Fibroblast of lung (primary cell): ENCODE results near the gene GIGYF1. TPM values are rescaled to one million over a fixed set of nuclear protein-coding genes. Genes with fewer than 3 reads are reported as not detected.

Experiments used
- DNase-seq, 2 donors: peaks; one replicate each; pipeline versions ENCODE4 v3.0.0 to v3.0.0-alpha.2; 2010; ENCODE audit warnings: low read depth in 2 of 2
- H2AFZ ChIP-seq: 2 replicates; pipeline ENCODE4 v1.5.1; 2012; ENCODE audit warnings: low read length, control low read depth, inconsistent platforms
- H3K27ac ChIP-seq: 2 replicates; pipeline ENCODE4 v1.5.1; 2011; ENCODE audit warnings: low read length, control low read depth; ENCODE audit not compliant: insufficient read depth
- H3K27me3 ChIP-seq: 2 replicates; pipeline ENCODE4 v1.5.1; 2011; ENCODE audit warnings: mild to moderate bottlenecking, low read length; ENCODE audit not compliant: control insufficient read depth, insufficient read depth
- H3K36me3 ChIP-seq: 2 replicates; pipeline ENCODE4 v1.5.1; 2011; ENCODE audit warnings: low read length; ENCODE audit not compliant: control insufficient read depth, insufficient read depth
- H3K4me1 ChIP-seq: 2 replicates; pipeline ENCODE4 v1.5.1; 2011; ENCODE audit warnings: low read length; ENCODE audit not compliant: control insufficient read depth, insufficient read depth; ENCODE audit errors: extremely low read depth
- H3K4me2 ChIP-seq: 2 replicates; pipeline ENCODE4 v1.5.1; 2011; ENCODE audit warnings: low read length, control low read depth; ENCODE audit not compliant: insufficient read depth; ENCODE audit errors: extremely low read depth
- H3K4me3 ChIP-seq, 4 experiments: fragments of 200-600 bp in 1 of 4; sonication (generic) in 1 of 4; replicated peaks in 1 of 4; 2 replicates each; pipeline ENCODE4 v1.5.1; 2011 to 2016; ENCODE audit warnings: low read length in 4 of 4, low read depth in 3 of 4, mild to moderate bottlenecking in 3 of 4, control low read depth in 2 of 4, inconsistent platforms in 1 of 4, mixed read lengths in 1 of 4; ENCODE audit not compliant: insufficient read depth in 1 of 4; ENCODE audit errors: control extremely low read depth in 1 of 4
- H3K79me2 ChIP-seq: 2 replicates; pipeline ENCODE4 v1.5.1; 2012; ENCODE audit warnings: mild to moderate bottlenecking, low read length, inconsistent platforms; ENCODE audit not compliant: control insufficient read depth, insufficient read depth
- H3K9ac ChIP-seq: 2 replicates; pipeline ENCODE4 v1.5.1; 2011; ENCODE audit warnings: mild to moderate bottlenecking, low read length, control low read depth; ENCODE audit not compliant: insufficient read depth
- H3K9me3 ChIP-seq: 2 replicates; pipeline ENCODE4 v1.5.1; 2012; ENCODE audit warnings: low read depth, low read length; ENCODE audit not compliant: control insufficient read depth, insufficient read depth
- H4K20me1 ChIP-seq: 2 replicates; pipeline ENCODE4 v1.5.1; 2011; ENCODE audit warnings: low read length; ENCODE audit not compliant: control insufficient read depth, insufficient read depth; ENCODE audit errors: extremely low read depth
- EZH2 ChIP-seq: IDR thresholded peaks from 2 replicates; pipeline ENCODE4 v1.5.1; 2012; ENCODE audit warnings: low read length, control low read depth, mild to moderate bottlenecking; ENCODE audit errors: missing control alignments
- polyA plus RNA-seq, 2 donors: library from polyadenylated mRNA; depleted of rRNA in 1 of 2; stranded (reverse) in 1 of 2; unstranded in 1 of 2; fragments of >200 nt; gene quantifications; 2 replicates each; pipeline ENCODE4 v1.2.1, GENCODE V29; 2011 to 2012; ENCODE audit warnings: missing spikeins in 1 of 2
- total RNA-seq: library from RNA; depleted of rRNA; stranded (reverse); fragments of >200 nt; gene quantifications from 2 replicates; pipeline ENCODE4 v1.2.1, GENCODE V29; 2014
- TF ChIP-seq, protein P1 (sequence below), 2 donors: IDR thresholded peaks in 1 of 2; conservative IDR thresholded peaks in 1 of 2; 1 replicate in 1 of 2; 2 replicates in 1 of 2; pipeline ENCODE4 v1.5.1; 2011 to 2012; ENCODE audit warnings: low read length in 2 of 2, control low read depth in 1 of 2, inconsistent platforms in 1 of 2, low read depth in 1 of 2, mild to moderate bottlenecking in 1 of 2

The GIGYF1 gene
- total and polyA plus RNA-seq, 2 donors (not counting 1 experiment from before 2014, with no cell fraction given), result 3.8 to 15.9 TPM

- H3K9ac ChIP-seq, result no peak overlapping the region
- H3K27me3 ChIP-seq, result no peaks in the 10 kb centered on the region
- no peak overlapping the region for H3K27ac ChIP-seq
- TF ChIP-seq, protein P1, sequence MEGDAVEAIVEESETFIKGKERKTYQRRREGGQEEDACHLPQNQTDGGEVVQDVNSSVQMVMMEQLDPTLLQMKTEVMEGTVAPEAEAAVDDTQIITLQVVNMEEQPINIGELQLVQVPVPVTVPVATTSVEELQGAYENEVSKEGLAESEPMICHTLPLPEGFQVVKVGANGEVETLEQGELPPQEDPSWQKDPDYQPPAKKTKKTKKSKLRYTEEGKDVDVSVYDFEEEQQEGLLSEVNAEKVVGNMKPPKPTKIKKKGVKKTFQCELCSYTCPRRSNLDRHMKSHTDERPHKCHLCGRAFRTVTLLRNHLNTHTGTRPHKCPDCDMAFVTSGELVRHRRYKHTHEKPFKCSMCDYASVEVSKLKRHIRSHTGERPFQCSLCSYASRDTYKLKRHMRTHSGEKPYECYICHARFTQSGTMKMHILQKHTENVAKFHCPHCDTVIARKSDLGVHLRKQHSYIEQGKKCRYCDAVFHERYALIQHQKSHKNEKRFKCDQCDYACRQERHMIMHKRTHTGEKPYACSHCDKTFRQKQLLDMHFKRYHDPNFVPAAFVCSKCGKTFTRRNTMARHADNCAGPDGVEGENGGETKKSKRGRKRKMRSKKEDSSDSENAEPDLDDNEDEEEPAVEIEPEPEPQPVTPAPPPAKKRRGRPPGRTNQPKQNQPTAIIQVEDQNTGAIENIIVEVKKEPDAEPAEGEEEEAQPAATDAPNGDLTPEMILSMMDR (conservative IDR thresholded peaks at IDR 0.05 in 1 of 2, IDR thresholded peaks at IDR 0.05 in 1 of 2; ENCODE audit: low read depth in 1 of 2, low read length in 2 of 2), result no peak
- TF ChIP-seq EZH2, result no peak
- no peak overlapping the region for H3K4me2 ChIP-seq
- DNase-seq, result peak in 1 of 2 donors; percentile 41
- no peaks in the 10 kb centered on the region for H4K20me1 ChIP-seq
- no peak overlapping the region for H3K4me3 ChIP-seq
- peaks cover 10% of the 10 kb centered on the region for H3K4me1 ChIP-seq
- H2AFZ ChIP-seq, result no peak overlapping the region
- no peaks in the 10 kb centered on the region for H3K9me3 ChIP-seq
- H3K79me2 ChIP-seq, result peaks cover 43% of the 10 kb centered on the region
- peaks cover 34% of the 10 kb centered on the region for H3K36me3 ChIP-seq
Observed at GRCh38 chr7:100687751-100688300, 6.2 kb downstream of the GIGYF1 start.

- peaks cover 36% of the 10 kb centered on the region for H3K36me3 ChIP-seq
- no peak overlapping the region for H2AFZ ChIP-seq
- peaks cover 38% of the 10 kb centered on the region for H3K79me2 ChIP-seq
- TF ChIP-seq, protein P1 (conservative IDR thresholded peaks at IDR 0.05 in 1 of 2, IDR thresholded peaks at IDR 0.05 in 1 of 2; ENCODE audit: low read depth in 1 of 2, low read length in 2 of 2), result no peak
- TF ChIP-seq EZH2, result no peak
- no peak for DNase-seq
- H3K27ac ChIP-seq, result no peak overlapping the region
- no peaks in the 10 kb centered on the region for H4K20me1 ChIP-seq
- no peaks in the 10 kb centered on the region for H3K27me3 ChIP-seq
- H3K9me3 ChIP-seq, result no peaks in the 10 kb centered on the region
- peaks cover 11% of the 10 kb centered on the region for H3K4me1 ChIP-seq
- no peak overlapping the region for H3K9ac ChIP-seq
- H3K4me2 ChIP-seq, result no peak overlapping the region
- no peak overlapping the region for H3K4me3 ChIP-seq
Observed at GRCh38 chr7:100687261-100687660, 6.8 kb downstream of the GIGYF1 start.

- peaks cover 33% of the 10 kb centered on the region for H3K79me2 ChIP-seq
- H3K9ac ChIP-seq, result no peak overlapping the region
- no peak for TF ChIP-seq EZH2
- no peaks in the 10 kb centered on the region for H3K9me3 ChIP-seq
- no peaks in the 10 kb centered on the region for H4K20me1 ChIP-seq
- H3K27me3 ChIP-seq, result no peaks in the 10 kb centered on the region
- peaks cover 9% of the 10 kb centered on the region for H3K4me1 ChIP-seq
- DNase-seq, result no peak
- H3K27ac ChIP-seq, result no peak overlapping the region
- H3K36me3 ChIP-seq, result peaks cover 40% of the 10 kb centered on the region
- no peak overlapping the region for H3K4me2 ChIP-seq
- no peak overlapping the region for H3K4me3 ChIP-seq
- H2AFZ ChIP-seq, result no peak overlapping the region
Observed at GRCh38 chr7:100686822-100687211, 7.2 kb downstream of the GIGYF1 start.
